Left ventricle myocardium inferior (tissue), 1 donor: ENCODE data around the gene BCORL1. TPM values are rescaled to one million over a fixed set of nuclear protein-coding genes. Genes with fewer than 3 reads are reported as not detected.
A peak's percentile ranks its signal among the peaks of the same experiment; 100 is the strongest.

Source experiments
- DNase-seq: peaks from one replicate; pipeline ENCODE4 v3.0.0-alpha.2; 2020
- H3K27ac ChIP-seq: fragments of 200-600 bp; replicated peaks from 2 replicates; pipeline ENCODE4 v1.8.0; 2021
- H3K27me3 ChIP-seq: fragments of 200-600 bp; 2 replicates; pipeline ENCODE4 v1.8.0; 2021; ENCODE audit warnings: low read depth
- H3K36me3 ChIP-seq: fragments of 200-600 bp; 2 replicates; pipeline ENCODE4 v1.8.0; 2021
- H3K4me1 ChIP-seq: fragments of 200-600 bp; 2 replicates; pipeline ENCODE4 v1.8.0; 2021
- H3K4me3 ChIP-seq: fragments of 200-600 bp; 2 replicates; pipeline ENCODE4 v1.8.0; 2021; ENCODE audit warnings: mild to moderate bottlenecking, moderate library complexity
- H3K9me3 ChIP-seq: fragments of 200-600 bp; replicated peaks from 2 replicates; pipeline ENCODE4 v1.8.0; 2021
- CTCF ChIP-seq: fragments of 200-600 bp; IDR thresholded peaks from 2 replicates; pipeline ENCODE4 v1.8.0; 2021; ENCODE audit warnings: antibody characterized with exemption, mild to moderate bottlenecking, borderline replicate concordance
- intact Hi-C: fragments of 100-400 bp; cut with micrococcal nuclease; formaldehyde crosslinking; loops from one replicate; pipeline ENCODE4 v1.11.0; 2022
- total RNA-seq: library from RNA; stranded (reverse); fragmentation: NEBNext Ultra II Directional; extraction: Animal tissue kit (Norgen Biotek cat#: 25700); gene quantifications from one replicate; pipeline ENCODE4 v1.2.1, GENCODE V29; 2021
- donor health status: DM: no; HTN: yes; CAD: no; lungs with severe emphysema.

BCORL1 gene
- total RNA-seq, 1 donor from 2014 or later, result 8.2 TPM

GRCh38 chrX:129980540-129981199 is 1.8 kb upstream of the BCORL1 start:
- Histone ChIP-seq H3K27me3 (no peaks in the 10 kb centered on the region), H3K4me1 (peaks cover 9% of the 10 kb centered on the region), H3K27ac (peak overlapping the region; percentile 82), H3K36me3 (no peaks in the 10 kb centered on the region), H3K9me3 (no peaks in the 10 kb centered on the region), H3K4me3 (no peak overlapping the region)
- TF ChIP-seq CTCF, result no peak
- peak; percentile 64 for DNase-seq
- intact Hi-C loops, result no loop called here

GRCh38 chrX:129981200-129981553 is 1.3 kb upstream of the BCORL1 start:
- H3K27me3 ChIP-seq, result no peaks in the 10 kb centered on the region

DNA sequence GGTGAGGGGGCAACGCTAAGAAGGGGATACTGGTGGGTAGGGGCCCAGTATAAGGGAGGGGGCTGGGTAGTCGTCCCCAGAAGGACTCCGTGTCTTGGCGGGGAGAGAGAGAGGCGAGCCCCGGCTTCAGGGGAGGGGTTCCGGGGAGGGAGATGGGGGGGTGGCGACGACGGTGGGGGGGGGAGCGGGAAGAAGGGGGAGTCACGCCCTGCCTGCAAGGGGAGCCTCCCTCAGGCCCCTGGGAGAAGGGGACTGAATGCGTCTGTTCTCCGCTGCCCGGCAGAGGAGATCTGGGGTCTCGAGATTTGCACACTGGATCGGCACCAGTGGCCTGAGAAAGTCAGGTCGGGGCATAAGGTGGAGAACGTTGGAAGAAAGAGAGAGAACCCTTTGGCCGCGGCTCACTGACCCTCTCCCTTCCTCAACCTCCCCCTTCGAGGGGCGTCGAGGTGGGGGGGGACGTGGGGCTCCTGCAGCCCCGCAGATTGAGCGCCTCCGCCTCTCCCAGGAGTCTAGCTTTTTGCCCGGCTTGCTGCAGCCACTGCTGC is 609 bp upstream of the BCORL1 start:
- H3K4me1 ChIP-seq, result peaks cover 9% of the 10 kb centered on the region
- no peaks in the 10 kb centered on the region for H3K9me3 ChIP-seq
- no peak overlapping the region for H3K27ac ChIP-seq
- no peaks in the 10 kb centered on the region for H3K36me3 ChIP-seq
- no peaks in the 10 kb centered on the region for H3K27me3 ChIP-seq
- DNase-seq, result no peak
- H3K4me3 ChIP-seq, result no peak overlapping the region
- intact Hi-C loops, result no loop called here
- no peak for TF ChIP-seq CTCF

More at GRCh38 chrX:129981200-129981553, 1.3 kb upstream of the BCORL1 start:
- TF ChIP-seq CTCF, result no peak
- no peaks in the 10 kb centered on the region for H3K9me3 ChIP-seq
- no peak for DNase-seq
- H3K27ac ChIP-seq, result peak overlapping the region; percentile 82
- H3K4me3 ChIP-seq, result no peak overlapping the region
- peaks cover 9% of the 10 kb centered on the region for H3K4me1 ChIP-seq
- no peaks in the 10 kb centered on the region for H3K36me3 ChIP-seq
- intact Hi-C loops, result no loop called here

DNA sequence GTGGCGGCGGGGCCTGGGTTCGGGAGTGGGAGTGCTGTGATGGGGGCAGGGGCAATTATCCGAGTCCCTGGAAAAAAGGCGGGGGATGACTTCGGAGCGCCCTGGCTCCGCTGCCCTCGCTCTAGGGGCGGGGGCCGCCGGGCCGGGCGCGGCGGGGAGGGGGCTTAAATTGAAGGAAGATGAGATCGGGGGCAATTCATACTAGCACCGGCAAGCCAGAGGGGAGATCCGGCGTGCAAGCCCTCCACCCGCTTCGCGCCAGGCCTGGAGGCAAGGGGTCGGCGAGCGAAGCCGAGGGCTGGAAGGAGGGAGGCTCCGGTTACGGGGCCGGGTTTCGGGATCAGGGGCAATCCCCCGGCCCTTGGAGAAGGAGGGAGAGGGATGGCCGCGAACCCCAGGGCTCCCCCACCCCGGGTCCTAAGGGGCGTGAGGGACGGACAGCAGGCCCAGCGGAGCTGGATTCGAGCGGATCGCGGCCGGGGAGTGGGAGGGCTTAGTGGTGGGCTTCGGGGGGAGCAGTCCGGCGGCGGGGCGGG is 1.2 kb downstream of the BCORL1 start:
- intact Hi-C loops, result no loop called here
- TF ChIP-seq CTCF, result no peak
- no peaks in the 10 kb centered on the region for H3K36me3 ChIP-seq
- no peaks in the 10 kb centered on the region for H3K27me3 ChIP-seq
- H3K4me1 ChIP-seq, result peaks cover 9% of the 10 kb centered on the region
- DNase-seq, result no peak
- no peak overlapping the region for H3K4me3 ChIP-seq
- H3K9me3 ChIP-seq, result no peaks in the 10 kb centered on the region
- peak overlapping the region; percentile 23 for H3K27ac ChIP-seq

GRCh38 chrX:129984111-129984958 is 1.9 kb downstream of the BCORL1 start:
- Histone ChIP-seq H3K9me3 (no peaks in the 10 kb centered on the region), H3K36me3 (no peaks in the 10 kb centered on the region), H3K27me3 (no peaks in the 10 kb centered on the region), H3K27ac (peak overlapping the region; percentile 40), H3K4me3 (no peak overlapping the region), H3K4me1 (peaks cover 9% of the 10 kb centered on the region)
- DNase-seq, result peak; percentile 28
- TF ChIP-seq CTCF, result no peak
- intact Hi-C loops, result no loop called here
